GM21529 (cell line): Measurements from ENCODE around the gene PFKP.

Experiments
- ATAC-seq: cut with Tn5 transposase; IDR thresholded peaks from one replicate; pipeline ENCODE4 v1.9.1; 2021; ENCODE audit not compliant: unreplicated experiment

The PFKP gene

DNA sequence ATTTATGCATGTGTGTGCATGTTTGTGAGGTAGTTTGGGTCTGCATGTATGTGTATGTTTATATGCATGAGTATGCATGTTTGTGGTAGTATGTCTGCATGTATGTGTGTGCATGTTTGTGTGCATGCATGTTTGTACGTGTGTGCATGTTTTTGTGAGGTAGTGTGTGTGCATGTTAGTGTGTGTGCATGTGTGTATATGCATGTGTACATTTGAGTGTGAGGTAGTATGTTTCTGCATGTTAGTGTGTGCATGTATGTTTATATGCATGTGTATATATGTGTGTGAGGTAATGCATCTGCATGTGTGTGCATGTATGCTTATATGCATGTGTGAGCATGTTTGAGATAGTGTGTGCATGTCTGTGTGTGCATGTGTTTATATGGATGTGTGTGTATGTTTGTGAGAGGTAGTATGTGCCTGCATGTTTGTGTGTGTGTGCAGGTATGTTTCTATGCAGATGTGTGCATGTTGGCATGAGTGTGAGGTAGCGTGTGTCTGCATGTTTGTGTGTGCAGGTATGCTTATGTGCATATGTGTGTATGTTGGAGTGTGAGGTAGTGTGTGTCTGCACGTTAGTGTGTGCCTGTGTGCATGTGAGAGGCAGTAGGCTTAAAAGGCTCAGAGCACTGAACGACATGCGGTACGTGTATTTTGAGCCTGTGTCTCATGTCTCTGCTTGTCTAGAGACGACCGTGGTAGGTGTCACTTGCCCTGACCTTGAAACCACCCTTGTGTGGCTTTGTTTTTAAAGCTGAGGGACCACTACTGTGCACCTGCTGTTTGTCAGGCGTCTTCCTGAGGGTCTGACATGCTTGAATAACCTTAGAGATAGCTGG lies 43.7 kb downstream of the PFKP start:
- no peak for ATAC-seq

DNA sequence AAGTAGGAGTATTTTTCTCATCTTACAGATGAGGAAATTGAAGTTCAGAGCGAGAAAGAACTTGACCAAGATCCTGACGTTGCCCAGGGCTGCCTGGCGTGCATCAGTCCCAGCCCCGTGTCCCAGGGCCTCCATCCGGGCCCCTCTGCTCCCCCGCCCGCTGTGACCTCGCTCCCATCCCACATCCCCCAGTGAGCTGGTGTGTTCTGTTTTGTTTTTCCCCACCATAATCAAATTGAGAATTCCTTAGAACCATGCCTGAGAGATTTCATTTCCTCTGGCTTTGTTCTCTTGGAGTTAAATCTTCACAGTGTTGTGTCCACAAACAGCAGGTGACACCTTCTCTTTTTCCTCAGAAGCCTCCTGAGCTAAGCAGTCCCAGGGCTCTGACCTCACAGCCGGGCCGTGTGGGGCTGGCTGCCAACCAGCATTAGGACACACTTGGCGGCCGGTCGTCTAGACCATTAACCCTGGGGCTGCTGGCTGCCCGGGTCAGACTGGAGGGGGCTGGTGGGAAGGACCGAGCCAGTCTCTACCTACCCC lies 44.3 kb downstream of the PFKP start:
- ATAC-seq = no peak

DNA sequence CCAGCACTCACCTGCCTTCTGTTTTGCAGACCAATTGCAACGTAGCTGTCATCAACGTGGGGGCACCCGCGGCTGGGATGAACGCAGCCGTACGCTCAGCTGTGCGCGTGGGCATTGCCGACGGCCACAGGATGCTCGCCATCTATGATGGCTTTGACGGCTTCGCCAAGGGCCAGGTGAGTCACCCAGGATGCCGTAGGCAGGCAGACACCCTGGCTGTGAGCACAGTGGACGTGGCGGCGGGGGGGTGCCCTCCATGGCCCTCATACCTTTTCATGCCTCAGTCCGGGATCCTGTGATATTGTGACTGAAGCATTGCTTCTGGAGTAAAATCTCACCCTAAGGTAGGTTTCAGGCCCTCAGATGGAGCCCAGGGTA lies 46.0 kb downstream of the PFKP start:
- ATAC-seq = no peak

DNA sequence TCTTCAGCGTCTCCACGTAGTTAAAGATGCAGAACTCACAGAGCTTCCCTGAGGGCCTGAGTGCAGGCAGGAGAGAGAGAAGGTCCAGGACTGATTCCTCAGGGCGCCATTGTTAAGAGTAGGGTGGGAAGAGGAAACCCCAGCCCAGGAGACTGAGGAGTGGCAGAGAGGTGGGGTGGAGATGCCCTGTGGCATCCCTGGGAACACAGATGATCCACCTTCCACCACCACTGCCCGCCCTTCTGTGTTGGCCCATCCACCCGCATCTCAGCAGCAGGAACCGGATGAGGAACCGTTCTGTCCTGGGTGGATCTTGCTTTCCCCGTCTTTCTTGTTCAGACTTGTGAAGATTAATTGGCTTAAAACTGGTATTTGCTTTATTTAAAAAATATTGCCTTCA lies 48.3 kb downstream of the PFKP start:
- ATAC-seq = no peak

DNA sequence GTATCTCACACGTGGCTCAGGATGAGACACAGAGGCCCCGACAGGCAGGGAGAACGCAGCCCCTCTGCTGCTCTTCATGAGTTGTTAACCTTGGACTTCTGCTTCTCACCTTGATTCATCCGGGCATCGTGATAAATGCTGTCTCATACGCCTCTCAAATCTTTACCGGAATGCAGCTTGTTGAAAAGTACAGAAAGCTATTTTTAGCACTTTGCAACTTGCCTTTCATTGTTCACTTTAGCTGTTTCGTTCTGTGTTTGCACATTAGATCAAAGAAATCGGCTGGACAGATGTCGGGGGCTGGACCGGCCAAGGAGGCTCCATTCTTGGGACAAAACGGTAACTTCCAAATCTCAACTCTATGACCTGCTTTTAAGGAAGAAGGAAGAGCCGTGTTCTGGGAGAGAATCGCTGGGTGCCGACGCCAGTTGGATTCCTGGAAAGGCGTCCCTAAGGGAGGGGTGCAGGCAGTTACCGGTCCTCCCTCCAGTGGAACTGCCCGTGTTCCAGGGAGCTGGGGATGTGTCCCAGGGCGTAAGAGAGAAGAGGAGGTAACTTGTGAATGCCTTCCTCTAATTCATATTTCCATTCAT lies 49.3 kb downstream of the PFKP start:
- ATAC-seq = no peak

DNA sequence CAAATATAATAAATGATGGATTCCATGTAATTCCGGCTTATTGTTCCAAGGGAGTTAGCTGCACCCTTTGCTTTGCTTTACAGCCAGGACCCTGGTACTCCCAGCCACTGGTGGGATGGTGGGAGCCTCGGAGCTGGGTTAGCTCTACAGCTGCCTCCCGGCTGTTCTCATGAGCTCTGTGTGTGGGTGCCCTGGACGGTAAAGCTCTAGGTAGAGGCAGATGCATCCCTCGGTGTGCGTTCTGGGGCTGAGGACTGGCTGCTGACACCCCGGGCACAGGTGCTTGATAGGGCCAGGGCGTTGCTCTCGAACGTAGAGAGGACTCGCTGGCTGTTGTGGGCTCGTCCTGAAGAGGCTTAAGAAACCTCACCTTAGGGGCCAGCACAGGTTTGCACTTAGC lies 50.1 kb downstream of the PFKP start:
- no peak for ATAC-seq

DNA sequence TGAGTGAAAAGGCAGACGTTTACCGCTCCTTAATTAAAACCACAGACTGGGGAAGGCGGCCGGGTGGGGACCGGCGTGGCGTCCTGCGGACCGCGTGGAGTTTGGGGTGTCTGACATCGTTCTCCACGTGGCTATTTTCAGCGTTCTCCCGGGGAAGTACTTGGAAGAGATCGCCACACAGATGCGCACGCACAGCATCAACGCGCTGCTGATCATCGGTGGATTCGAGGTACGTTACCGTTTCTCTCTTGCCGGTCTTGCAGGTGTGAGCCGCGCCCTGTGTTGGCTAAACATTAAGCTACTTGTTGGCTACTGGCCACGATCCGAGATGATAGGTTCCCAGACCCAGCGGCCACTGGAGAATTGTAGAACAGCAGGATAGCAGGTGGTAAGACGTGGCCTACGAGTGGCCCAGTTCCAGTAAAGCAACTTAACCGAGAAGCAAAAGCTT lies 51.3 kb downstream of the PFKP start:
- ATAC-seq = no peak

DNA sequence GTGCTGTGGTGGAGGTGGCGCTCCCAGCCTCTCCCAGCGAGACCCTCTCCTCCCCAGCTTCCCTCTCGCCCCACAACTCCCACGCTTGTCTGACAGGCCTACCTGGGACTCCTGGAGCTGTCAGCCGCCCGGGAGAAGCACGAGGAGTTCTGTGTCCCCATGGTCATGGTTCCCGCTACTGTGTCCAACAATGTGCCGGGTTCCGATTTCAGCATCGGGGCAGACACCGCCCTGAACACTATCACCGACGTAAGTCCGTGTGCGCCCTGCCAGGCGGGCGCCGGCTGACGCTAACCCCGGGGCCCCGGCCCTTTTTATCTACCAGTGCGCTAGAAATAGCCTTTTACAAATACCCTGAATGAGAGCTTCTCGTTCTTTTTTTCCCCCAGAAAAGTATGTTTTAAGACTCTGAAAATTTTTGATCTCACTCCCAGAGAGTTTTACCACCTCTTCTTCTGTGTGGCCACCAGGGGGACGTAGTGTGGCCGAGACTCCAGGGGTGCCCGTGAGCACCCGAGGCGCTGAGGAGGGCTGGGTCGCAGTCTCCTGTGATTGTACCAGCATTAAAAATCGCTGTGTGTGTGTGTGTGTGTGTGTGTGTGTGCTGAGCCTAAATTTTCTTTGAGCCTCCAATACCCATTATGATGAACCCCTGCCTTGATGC lies 52.6 kb downstream of the PFKP start:
- ATAC-seq = no peak

DNA sequence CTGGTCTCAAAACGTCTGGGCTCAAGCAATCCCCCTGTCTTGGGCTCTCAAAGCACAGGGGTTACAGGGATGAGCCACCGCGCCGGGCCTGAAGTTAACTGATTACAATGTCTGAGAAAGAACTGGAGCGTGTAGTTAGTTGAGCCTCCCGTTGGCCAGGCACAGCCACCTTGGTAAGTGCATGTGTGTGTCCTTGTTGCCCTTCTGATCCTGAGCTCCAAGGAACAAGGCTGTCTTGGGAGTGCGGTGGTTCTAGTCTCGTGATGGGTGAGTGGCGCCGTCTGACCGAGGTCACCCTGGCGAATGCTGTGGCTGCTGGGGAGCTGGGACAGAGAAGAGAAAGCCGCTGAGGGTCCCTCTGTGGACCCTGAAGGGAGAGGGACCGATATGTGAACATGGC lies 54.7 kb downstream of the PFKP start:
- no peak for ATAC-seq

DNA sequence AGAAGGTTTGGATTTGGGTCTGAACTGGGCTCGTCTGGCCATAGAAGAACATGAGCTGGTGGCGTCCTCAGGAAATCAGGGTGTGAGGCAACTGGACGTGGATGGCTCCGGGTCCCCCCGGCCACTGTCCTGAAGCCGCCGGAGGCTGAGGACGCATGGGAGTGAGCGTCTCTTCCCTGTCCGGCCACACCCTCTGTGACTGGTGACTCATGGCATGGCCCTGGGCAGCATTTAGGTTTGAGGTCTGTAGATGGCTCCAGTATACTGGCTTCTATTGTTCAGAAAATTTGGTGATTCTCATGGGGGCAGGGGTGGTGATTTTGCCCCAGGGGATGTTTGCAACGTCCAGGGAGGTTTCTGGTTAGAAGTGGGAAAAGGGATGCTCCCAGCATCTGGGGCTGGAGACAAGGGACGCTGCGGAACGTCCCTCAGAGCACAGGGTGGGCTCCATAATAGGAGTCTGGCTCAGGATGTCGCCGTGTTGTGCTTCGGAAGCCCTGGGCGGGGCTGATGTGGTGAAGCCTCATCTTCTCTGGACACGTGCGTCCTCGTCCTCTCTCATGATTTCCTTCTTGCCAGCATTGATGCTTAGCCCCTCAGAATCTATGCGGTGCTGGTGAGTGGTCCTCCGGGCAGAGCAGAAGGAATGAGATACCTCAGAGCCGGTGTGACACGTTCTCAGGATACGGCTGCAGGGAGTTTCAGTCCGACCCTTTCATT lies 55.3 kb downstream of the PFKP start:
- no peak for ATAC-seq

DNA sequence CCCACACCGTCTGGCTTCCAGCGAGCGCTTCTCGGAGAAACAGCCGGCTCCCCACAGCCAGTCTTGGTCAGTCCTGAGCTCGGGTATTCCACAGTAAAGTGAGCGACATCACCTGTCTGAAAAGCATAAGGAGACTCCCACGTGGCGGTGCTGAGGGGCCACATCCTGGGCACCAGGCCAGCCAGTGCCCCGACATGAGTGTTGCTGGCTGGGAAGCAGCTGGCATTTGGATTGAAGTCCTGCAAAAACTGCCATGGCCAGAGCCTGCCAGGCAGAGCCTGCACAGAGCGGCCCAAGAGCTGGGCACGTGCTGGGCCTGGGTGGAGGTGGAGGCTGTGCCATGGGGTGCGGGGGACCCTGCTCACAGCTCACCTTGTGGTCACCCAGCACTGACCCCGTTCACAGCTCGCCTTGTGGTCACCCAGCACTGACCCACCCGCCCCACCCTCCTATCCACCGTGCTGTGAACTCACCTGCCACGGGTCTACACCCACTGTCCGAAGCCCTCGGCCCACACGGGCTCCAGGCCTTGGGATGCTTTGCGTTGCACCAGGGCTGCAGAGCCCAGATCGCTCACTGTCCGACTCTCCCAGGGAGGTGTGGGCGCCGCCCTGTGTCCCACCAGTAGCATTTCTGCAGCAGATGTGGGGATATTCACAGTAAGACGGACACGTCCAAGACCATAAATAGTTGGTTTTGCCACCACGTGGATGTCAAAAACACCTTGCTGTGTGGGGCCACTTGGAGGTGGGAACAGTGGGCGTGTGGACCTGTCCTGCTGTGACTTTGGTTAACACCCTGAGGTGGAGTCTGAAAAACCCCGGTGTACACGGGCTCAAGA lies 56.4 kb downstream of the PFKP start:
- ATAC-seq = no peak

DNA sequence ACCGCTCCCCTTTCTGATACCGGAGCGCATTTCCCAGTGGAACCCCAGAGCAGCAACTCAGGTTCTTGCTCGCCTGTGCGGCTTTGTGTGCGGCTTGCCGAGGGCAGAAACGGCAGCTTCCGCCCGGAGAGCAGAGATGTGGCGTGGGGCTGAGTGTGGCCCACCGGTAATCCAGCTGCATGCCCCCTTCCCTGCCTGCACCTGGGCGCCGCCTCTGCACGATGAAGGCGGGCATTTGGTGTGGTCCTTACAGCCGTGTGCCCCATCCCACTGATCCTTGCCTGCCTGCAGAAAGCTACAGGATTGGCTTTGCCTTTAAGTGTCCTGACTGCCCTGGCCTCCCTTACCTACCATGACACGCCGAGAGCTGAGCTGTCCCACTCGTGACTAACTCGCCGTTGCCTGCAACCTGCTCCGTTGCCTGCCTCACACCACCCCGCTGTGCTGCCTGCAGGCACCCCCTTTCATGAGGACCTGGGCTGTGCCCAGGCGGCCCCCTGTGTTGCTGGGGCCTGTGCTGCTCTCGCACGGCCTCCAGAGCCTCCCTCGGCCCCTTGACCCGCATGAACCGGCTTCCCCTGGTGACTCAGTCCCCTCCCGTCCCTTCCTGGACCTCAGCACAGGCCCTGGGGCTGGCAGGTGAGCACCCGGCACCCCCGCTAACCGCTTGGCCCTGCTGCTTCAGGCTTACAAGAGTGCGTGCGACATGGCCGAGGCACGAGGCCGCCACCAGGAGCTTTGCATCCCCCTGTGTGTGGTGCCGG lies 57.2 kb downstream of the PFKP start:
- no peak for ATAC-seq

DNA sequence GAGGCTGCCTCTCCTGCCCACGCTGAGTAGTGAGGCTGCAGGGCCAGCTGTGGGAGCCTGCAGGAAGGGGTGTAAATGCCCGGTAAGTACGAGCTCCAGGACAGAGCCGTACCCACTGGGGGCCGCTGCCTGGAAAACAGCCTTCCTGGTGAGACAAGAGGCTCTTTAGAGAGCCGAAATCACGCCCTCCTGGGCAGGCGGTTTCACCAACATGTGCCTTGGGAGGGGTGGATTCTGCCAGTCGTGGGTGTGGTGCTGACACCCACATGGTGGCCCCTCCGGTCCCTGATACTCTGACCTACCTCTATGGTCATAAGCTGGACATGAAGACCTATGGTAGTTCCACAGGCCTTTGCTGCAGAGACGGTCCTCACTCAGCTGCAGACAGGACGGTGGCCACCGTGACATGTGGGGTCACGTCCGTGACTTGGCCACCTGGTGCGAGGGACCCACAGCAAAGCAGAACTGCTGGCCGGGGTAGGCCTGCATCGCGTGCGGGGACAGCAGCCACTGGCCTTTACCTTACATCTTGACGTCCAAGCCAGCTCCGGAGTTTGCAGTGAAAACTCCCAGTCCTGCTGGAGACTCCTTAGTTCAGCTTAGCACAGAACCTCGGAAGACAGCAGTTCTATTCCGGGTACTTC lies 58.3 kb downstream of the PFKP start:
- no peak for ATAC-seq

DNA sequence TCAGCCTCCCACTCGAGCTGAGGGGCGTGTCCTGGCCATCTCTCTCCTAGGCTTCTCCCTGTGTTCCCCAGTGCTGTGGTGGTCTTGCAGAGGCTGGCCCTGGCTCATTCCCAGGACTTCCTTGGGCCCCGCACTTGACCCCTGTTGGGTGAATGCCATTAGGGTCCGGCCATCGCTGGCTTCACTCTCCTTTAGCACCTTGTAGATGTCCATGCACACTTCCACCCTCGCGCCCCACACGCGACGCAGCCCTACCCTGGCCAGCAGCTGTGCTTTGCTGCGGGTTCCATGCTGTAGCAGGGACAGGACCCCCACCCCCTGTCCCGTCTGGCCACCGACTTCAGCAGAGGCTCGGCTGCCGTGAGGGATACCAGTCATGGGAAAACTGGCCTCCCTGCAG lies 58.9 kb downstream of the PFKP start:
- ATAC-seq = no peak

DNA sequence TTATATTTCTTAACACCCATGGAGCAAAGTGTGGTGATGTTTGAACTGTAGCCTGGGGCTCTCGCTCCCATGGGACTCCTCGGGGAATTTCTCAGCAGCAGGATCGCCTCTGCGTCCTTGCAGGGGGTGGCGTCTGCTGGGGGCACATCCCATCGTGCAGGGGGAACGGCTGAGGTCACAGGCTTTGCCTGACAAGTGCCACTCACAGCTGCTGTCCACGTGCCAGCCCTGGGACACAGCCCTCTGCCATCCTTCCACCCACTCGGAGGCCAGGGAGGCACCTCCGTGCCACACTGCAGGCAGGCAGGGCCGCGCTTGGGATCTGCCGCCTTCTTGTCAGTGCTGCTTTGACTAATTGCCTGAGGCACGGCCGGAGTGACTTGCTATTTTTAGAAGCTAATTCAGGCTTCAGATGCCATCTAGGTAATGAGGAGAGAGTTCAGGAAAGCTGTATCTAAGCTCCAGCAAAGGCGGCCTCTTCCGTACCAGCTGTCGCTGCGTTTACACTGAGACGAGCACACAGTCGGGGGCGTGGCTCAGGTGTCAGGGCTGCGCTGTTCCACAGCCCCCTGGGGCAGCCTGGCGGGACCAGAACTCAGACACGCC lies 59.5 kb downstream of the PFKP start:
- no peak for ATAC-seq

DNA sequence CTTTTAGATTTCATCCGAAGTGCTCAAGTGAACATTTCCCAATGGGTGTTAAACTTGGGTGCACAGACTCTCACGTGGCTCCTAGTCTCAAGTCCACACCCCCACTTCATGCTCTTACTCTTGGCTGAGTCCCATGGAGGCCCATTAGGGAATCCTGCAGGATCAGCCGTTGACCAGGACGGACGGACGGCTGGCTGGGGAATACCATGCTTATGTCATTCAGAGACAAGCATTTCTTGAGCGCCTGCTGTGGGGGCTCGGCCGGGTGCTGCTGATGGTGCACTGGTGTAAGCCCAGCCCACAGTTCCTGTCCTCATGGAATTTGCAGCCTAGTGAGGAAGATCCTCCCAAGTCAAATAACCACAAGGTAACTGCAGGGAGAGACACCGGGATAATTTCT lies 60.6 kb downstream of the PFKP start:
- no peak for ATAC-seq

DNA sequence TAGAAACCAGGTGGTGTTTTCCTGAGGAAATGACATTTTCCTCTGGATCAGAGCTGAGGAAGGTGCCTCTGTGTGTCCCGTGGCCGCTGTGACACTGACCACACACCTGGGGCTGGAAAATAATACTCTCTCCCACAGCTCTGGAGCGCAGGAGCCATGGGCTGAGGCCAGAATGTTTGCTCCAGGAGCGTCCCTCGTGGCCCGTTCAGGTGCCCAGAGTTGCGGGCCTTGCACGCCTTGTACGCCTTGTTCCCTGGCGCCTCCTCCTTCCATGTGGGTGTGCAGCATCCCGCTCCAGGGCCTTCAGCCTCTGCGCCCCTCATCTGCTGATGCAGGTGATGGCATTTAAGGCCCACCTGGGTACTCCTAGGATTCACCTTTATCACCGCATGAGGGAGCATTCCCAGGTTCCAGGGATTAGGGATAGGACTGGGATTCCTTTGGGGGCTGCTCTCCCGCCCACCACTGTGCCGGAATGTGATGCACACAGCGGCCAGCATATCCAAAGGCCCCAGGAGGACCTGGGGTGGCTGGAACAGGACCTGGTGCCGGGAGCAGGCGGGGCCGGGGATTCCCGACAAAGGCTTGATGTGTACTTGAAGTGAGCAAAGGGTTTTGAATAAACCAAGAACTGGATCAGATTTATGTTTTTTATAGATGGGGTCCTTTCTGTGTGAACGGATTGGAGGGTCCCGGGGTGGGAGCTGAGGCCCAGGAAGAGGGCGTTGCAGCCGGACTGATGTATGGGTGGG lies 61.2 kb downstream of the PFKP start:
- ATAC-seq = no peak
